PC-3 (cell line): ENCODE results near the gene LMO2.

Source experiments
- CTCF ChIP-seq: fragments of 300-600 bp; sonication (generic); conservative IDR thresholded peaks from 2 replicates; pipeline ENCODE4 v1.5.1; 2017; ENCODE audit warnings: antibody characterized with exemption, low read depth, mild to moderate bottlenecking, low read length
- EZH2 ChIP-seq: fragments of 300-600 bp; sonication (generic); IDR thresholded peaks from one replicate; pipeline ENCODE4 v1.6.1; 2017; ENCODE audit warnings: antibody characterized with exemption, mild to moderate bottlenecking, low read length; ENCODE audit not compliant: unreplicated experiment
- EZH2phosphoT487 ChIP-seq: fragments of 300-600 bp; sonication (generic); IDR thresholded peaks from 2 replicates; pipeline ENCODE4 v1.6.1; 2018; ENCODE audit warnings: mild to moderate bottlenecking, antibody characterized with exemption, low read length, borderline replicate concordance

GRCh38 chr11:33934450-33934849 is 42.6 kb upstream of the LMO2 start:
- no peak for TF ChIP-seq CTCF
- no peak for TF ChIP-seq EZH2
- TF ChIP-seq EZH2phosphoT487, result no peak
